Activated effector memory CD4-positive, alpha-beta T cell treated with Interleukin-2 at 50 U/mL for 16 hours (primary cell): ENCODE results near the gene RGMB.
"Not testable (repeated sequence)": the region's sequence is repeated elsewhere in the genome, so short reads cannot be mapped to it uniquely, and the experiment has no call there.

Experiments used
- DNase-seq: peaks from one replicate; pipeline ENCODE4 v3.0.0-alpha.2; 2020

Gene RGMB

GRCh38 chr5:98773464-98774191, at the start of gene RGMB:
TSS of gene RGMB (plus strand) at chr5:98773663. CDS start at chr5:98774071, 408 bp downstream.
- DNase-seq: peak; percentile 85

- DNase-seq: no peak
These were observed 47.2 kb upstream of the RGMB start for GRCh38 chr5:98726258-98726657.

GRCh38 chr5:98727686-98728085, 45.8 kb upstream of the RGMB start:
- no peak for DNase-seq

GRCh38 chr5:98734646-98735045, 38.8 kb upstream of the RGMB start:
- DNase-seq: no peak

GRCh38 chr5:98735806-98736507, 37.5 kb upstream of the RGMB start:
- no peak for DNase-seq

GRCh38 chr5:98736753-98737152, 36.7 kb upstream of the RGMB start:
- no peak for DNase-seq

GRCh38 chr5:98737441-98737840, 36.0 kb upstream of the RGMB start:
- not testable (repeated sequence) for DNase-seq

- not testable (repeated sequence) for DNase-seq
These were observed 34.8 kb upstream of the RGMB start for GRCh38 chr5:98738481-98739149.

- no peak for DNase-seq
These were observed 31.5 kb upstream of the RGMB start for GRCh38 chr5:98741926-98742325.

GRCh38 chr5:98742396-98743073, 30.9 kb upstream of the RGMB start:
- no peak for DNase-seq

GRCh38 chr5:98748259-98748658, 25.2 kb upstream of the RGMB start:
- not testable (repeated sequence) for DNase-seq

- DNase-seq: no peak
These were observed 24.4 kb upstream of the RGMB start for GRCh38 chr5:98749046-98749445.

- no peak for DNase-seq
These were observed 22.8 kb upstream of the RGMB start for GRCh38 chr5:98750693-98751092.

- not testable (repeated sequence) for DNase-seq
These were observed 21.1 kb upstream of the RGMB start for GRCh38 chr5:98752331-98752730.

GRCh38 chr5:98752801-98753200, 20.7 kb upstream of the RGMB start:
- not testable (repeated sequence) for DNase-seq

GRCh38 chr5:98753507-98753906, 20.0 kb upstream of the RGMB start:
- DNase-seq: no peak

- no peak for DNase-seq
These were observed 18.1 kb upstream of the RGMB start for GRCh38 chr5:98755406-98755805.

GRCh38 chr5:98757978-98758377, 15.5 kb upstream of the RGMB start:
- DNase-seq: no peak

GRCh38 chr5:98763001-98763630, 10.3 kb upstream of the RGMB start:
- no peak for DNase-seq

GRCh38 chr5:98765815-98766214, 7.6 kb upstream of the RGMB start:
- DNase-seq: no peak

GRCh38 chr5:98767581-98767980, 5.9 kb upstream of the RGMB start:
- no peak for DNase-seq

- DNase-seq: no peak
These were observed 5.1 kb upstream of the RGMB start for GRCh38 chr5:98768160-98768959.
